ENCODE measurements around the gene CCDC93. TPM values are rescaled to one million over a fixed set of nuclear protein-coding genes. Genes with fewer than 3 reads are reported as not detected.

The CCDC93 gene
- total and polyA plus RNA-seq, 2 donors from 2014 or later, result 6.7 to 36.3 TPM

- Histone ChIP-seq H3K9me3 (ENCODE audit: control insufficient read depth in 2 of 3, insufficient read depth in 1 of 3, low read length in 3 of 3) (no peaks in the 10 kb centered on the region), H3K27ac (ENCODE audit: low read depth in 2 of 2, low read length in 2 of 2) (no peak overlapping the region), H3K9ac (ENCODE audit: low read length in 3 of 3) (no peak overlapping the region), H3K27me3 (ENCODE audit: control insufficient read depth, insufficient read depth, low read length) (no peaks in the 10 kb centered on the region), H3K4me3 (ENCODE audit: low read length in 3 of 3) (no peak overlapping the region), H3K36me3 (ENCODE audit: control insufficient read depth in 2 of 3, insufficient read depth in 3 of 3, low read length in 3 of 3) (peaks cover 3 to 55% (median 27%) of the 10 kb centered on the region in 3 donors), H3K4me1 (ENCODE audit: control insufficient read depth in 2 of 3, insufficient read depth in 2 of 3, low read depth in 1 of 3, low read length in 3 of 3) (no peaks in the 10 kb centered on the region)
- FAIRE-seq (no peak), DNase-seq (no peak)
- TF ChIP-seq CTCF (IDR thresholded peaks at IDR 0.05; ENCODE audit: borderline replicate concordance, extremely low read depth, insufficient read depth), result no peak
- intact Hi-C loops (cut with DNase I), result no loop called here
These were observed 61.6 kb downstream of the CCDC93 start for GRCh38 chr2:117952228-117952627.

GRCh38 chr2:117949806-117950205 is 64.1 kb downstream of the CCDC93 start:
- H3K36me3 ChIP-seq (ENCODE audit: control insufficient read depth in 2 of 3, insufficient read depth in 3 of 3, low read length in 3 of 3), result peaks cover 2 to 69% (median 43%) of the 10 kb centered on the region in 3 donors
- no peak overlapping the region for H3K9ac ChIP-seq (ENCODE audit: low read length in 3 of 3)
- H3K27ac ChIP-seq (ENCODE audit: low read depth in 2 of 2, low read length in 2 of 2), result no peak overlapping the region
- no peaks in the 10 kb centered on the region for H3K4me1 ChIP-seq (ENCODE audit: control insufficient read depth in 2 of 3, insufficient read depth in 2 of 3, low read depth in 1 of 3, low read length in 3 of 3)
- H3K4me3 ChIP-seq (ENCODE audit: low read length in 3 of 3), result no peak overlapping the region
- intact Hi-C loops (cut with DNase I), result no loop called here
- DNase-seq (no peak), FAIRE-seq (no peak)
- no peaks in the 10 kb centered on the region for H3K9me3 ChIP-seq (ENCODE audit: control insufficient read depth in 2 of 3, insufficient read depth in 1 of 3, low read length in 3 of 3)
- TF ChIP-seq CTCF (IDR thresholded peaks at IDR 0.05; ENCODE audit: borderline replicate concordance, extremely low read depth, insufficient read depth), result no peak
- H3K27me3 ChIP-seq (ENCODE audit: control insufficient read depth, insufficient read depth, low read length), result no peaks in the 10 kb centered on the region

GRCh38 chr2:117948615-117949014 is 65.3 kb downstream of the CCDC93 start:
- no peak overlapping the region for H3K4me3 ChIP-seq (ENCODE audit: low read length in 3 of 3)
- H3K27me3 ChIP-seq (ENCODE audit: control insufficient read depth, insufficient read depth, low read length), result no peaks in the 10 kb centered on the region
- FAIRE-seq (no peak), DNase-seq (no peak)
- H3K4me1 ChIP-seq (ENCODE audit: control insufficient read depth in 2 of 3, insufficient read depth in 2 of 3, low read depth in 1 of 3, low read length in 3 of 3), result no peaks in the 10 kb centered on the region
- intact Hi-C loops (cut with DNase I), result no loop called here
- peaks cover 4 to 76% (median 50%) of the 10 kb centered on the region in 3 donors for H3K36me3 ChIP-seq (ENCODE audit: control insufficient read depth in 2 of 3, insufficient read depth in 3 of 3, low read length in 3 of 3)
- no peak for TF ChIP-seq CTCF (IDR thresholded peaks at IDR 0.05; ENCODE audit: borderline replicate concordance, extremely low read depth, insufficient read depth)
- no peaks in the 10 kb centered on the region for H3K9me3 ChIP-seq (ENCODE audit: control insufficient read depth in 2 of 3, insufficient read depth in 1 of 3, low read length in 3 of 3)
- H3K27ac ChIP-seq (ENCODE audit: low read depth in 2 of 2, low read length in 2 of 2), result no peak overlapping the region
- H3K9ac ChIP-seq (ENCODE audit: low read length in 3 of 3), result no peak overlapping the region

GRCh38 chr2:117945296-117945695 is 68.6 kb downstream of the CCDC93 start:
- TF ChIP-seq CTCF (IDR thresholded peaks at IDR 0.05; ENCODE audit: borderline replicate concordance, extremely low read depth, insufficient read depth), result no peak
- Histone ChIP-seq H3K9ac (ENCODE audit: low read length in 3 of 3) (no peak overlapping the region), H3K36me3 (ENCODE audit: control insufficient read depth in 2 of 3, insufficient read depth in 3 of 3, low read length in 3 of 3) (peaks cover 7 to 76% (median 53%) of the 10 kb centered on the region in 3 donors), H3K4me1 (ENCODE audit: control insufficient read depth in 2 of 3, insufficient read depth in 2 of 3, low read depth in 1 of 3, low read length in 3 of 3) (no peaks in the 10 kb centered on the region), H3K4me3 (ENCODE audit: low read length in 3 of 3) (no peak overlapping the region), H3K27ac (ENCODE audit: low read depth in 2 of 2, low read length in 2 of 2) (no peak overlapping the region), H3K9me3 (ENCODE audit: control insufficient read depth in 2 of 3, insufficient read depth in 1 of 3, low read length in 3 of 3) (no peaks in the 10 kb centered on the region), H3K27me3 (ENCODE audit: control insufficient read depth, insufficient read depth, low read length) (no peaks in the 10 kb centered on the region)
- intact Hi-C loops (cut with DNase I), result no loop called here
- no peak for DNase-seq
- no peak for FAIRE-seq

All from kidney (tissue), 14 donors.